H1 (cell line): ENCODE data around the gene BRAT1. TPM values are rescaled to one million over a fixed set of nuclear protein-coding genes. Genes with fewer than 3 reads are reported as not detected.

Experiments
- CTCF ChIA-PET: fragments of 300-600 bp; sonication (Branson Sonifier 250); formaldehyde crosslinking; loops from one replicate; lab custom pipeline; 2021; ENCODE audit not compliant: partially characterized antibody; lab: Charles Lee
- POLR2A ChIA-PET: fragments of 300-600 bp; sonication (Branson Sonifier 250); formaldehyde crosslinking; loops from one replicate; lab custom pipeline; 2021; ENCODE audit warnings: inconsistent platforms; ENCODE audit not compliant: partially characterized antibody; lab: Charles Lee
- DNase-seq, 2 experiments: peaks; one replicate each; pipeline versions ENCODE4 v3.0.0 to v3.0.0-alpha.2; 2010 to 2022; ENCODE audit warnings: low spot score in 2 of 2, low read depth in 1 of 2, mixed read lengths in 1 of 2
- FAIRE-seq: peaks from 2 replicates; lab custom pipeline; 2011; peaks lifted over from hg19 to GRCh38; lab: Jason Lieb, UNC
- H2AFZ ChIP-seq: 2 replicates; pipeline ENCODE4 v1.8.1; 2012; ENCODE audit warnings: low read length, inconsistent platforms
- H2AK5ac ChIP-seq: 2 replicates; pipeline ENCODE4 v1.6.1; 2013; ENCODE audit warnings: low read depth, low read length
- H2BK120ac ChIP-seq: replicated peaks from 2 replicates; pipeline ENCODE3; 2013; ENCODE audit warnings: low read depth, low read length, inconsistent platforms
- H2BK12ac ChIP-seq: 2 replicates; pipeline ENCODE4 v1.6.1; 2013; ENCODE audit warnings: low read depth, low read length
- H2BK15ac ChIP-seq: 2 replicates; pipeline ENCODE4 v1.6.1; 2013; ENCODE audit warnings: low read length
- H2BK20ac ChIP-seq: 2 replicates; pipeline ENCODE4 v1.6.1; 2013; ENCODE audit warnings: low read length
- H2BK5ac ChIP-seq: 2 replicates; pipeline ENCODE4 v1.6.1; 2013; ENCODE audit warnings: low read depth, low read length
- H3K14ac ChIP-seq: 2 replicates; pipeline ENCODE4 v1.6.1; 2013; ENCODE audit warnings: inconsistent platforms; ENCODE audit not compliant: insufficient read length
- H3K18ac ChIP-seq: 2 replicates; pipeline ENCODE4 v1.6.1; 2013; ENCODE audit warnings: low read length; ENCODE audit errors: extremely low read depth
- H3K23ac ChIP-seq: 2 replicates; pipeline ENCODE4 v1.6.1; 2013; ENCODE audit warnings: inconsistent platforms; ENCODE audit not compliant: insufficient read length
- H3K23me2 ChIP-seq: 2 replicates; pipeline ENCODE4 v1.6.1; 2013; ENCODE audit warnings: low read depth, low read length
- H3K27ac ChIP-seq: 2 replicates; pipeline ENCODE4 v1.6.1; 2011; ENCODE audit warnings: low read depth, low read length, inconsistent platforms
- H3K27me3 ChIP-seq, 4 experiments: replicated peaks in 1 of 4; 1 replicate in 1 of 4; 2 replicates in 3 of 4; pipeline versions ENCODE4 v1.6.1 to v1.8.1; 2011 to 2013; ENCODE audit warnings: low read length in 3 of 4, mild to moderate bottlenecking in 3 of 4, inconsistent platforms in 2 of 4, mixed read lengths in 2 of 4, moderate library complexity in 1 of 4; ENCODE audit not compliant: control insufficient read depth in 3 of 4, insufficient read depth in 3 of 4; ENCODE audit errors: extremely low read depth in 1 of 4
- H3K36me3 ChIP-seq, 4 experiments: 2 replicates each; pipeline versions ENCODE4 v1.6.1 to v1.8.1; 2011 to 2013; ENCODE audit warnings: mild to moderate bottlenecking in 4 of 4, low read length in 3 of 4, moderate library complexity in 2 of 4, control low read depth in 1 of 4, inconsistent platforms in 1 of 4; ENCODE audit not compliant: insufficient read depth in 4 of 4, control insufficient read depth in 2 of 4
- H3K4ac ChIP-seq: replicated peaks from 2 replicates; pipeline ENCODE3; 2013; ENCODE audit warnings: low read length, low read depth, mixed read lengths, inconsistent platforms; ENCODE audit not compliant: insufficient read length
- H3K4me1 ChIP-seq, 4 experiments: replicated peaks in 1 of 4; 1 replicate in 1 of 4; 2 replicates in 3 of 4; pipeline versions ENCODE4 v1.6.1 to v1.8.1; 2011 to 2013; ENCODE audit warnings: low read length in 3 of 4, inconsistent platforms in 2 of 4, mixed read lengths in 1 of 4; ENCODE audit not compliant: insufficient read depth in 4 of 4, control insufficient read depth in 3 of 4
- H3K4me2 ChIP-seq, 2 experiments: 2 replicates each; pipeline versions ENCODE4 v1.6.1 to v1.8.1; 2011 to 2013; ENCODE audit warnings: low read depth in 2 of 2, low read length in 2 of 2, control low read depth in 1 of 2, inconsistent platforms in 1 of 2, mild to moderate bottlenecking in 1 of 2; ENCODE audit not compliant: insufficient read depth in 1 of 2
- H3K4me3 ChIP-seq, 4 experiments: fragments of 200-600, 300-600 bp in 1 of 4; sonication (generic), shearing (Covaris generic), sonication (Bioruptor Twin) in 1 of 4; 2 replicates each; pipeline versions ENCODE4 v1.5.1 to v1.8.1; 2011 to 2016; ENCODE audit warnings: low read length in 4 of 4, low read depth in 3 of 4, control low read depth in 2 of 4, inconsistent platforms in 2 of 4, mild to moderate bottlenecking in 2 of 4, mixed read lengths in 1 of 4, moderate library complexity in 1 of 4; ENCODE audit not compliant: insufficient read depth in 2 of 4; ENCODE audit errors: extremely low read depth in 1 of 4
- H3K56ac ChIP-seq: replicated peaks from 2 replicates; pipeline ENCODE3; 2013; ENCODE audit warnings: low read depth, mild to moderate bottlenecking, mixed read lengths, low read length, inconsistent platforms; ENCODE audit not compliant: insufficient read length
- H3K79me1 ChIP-seq: 2 replicates; pipeline ENCODE4 v1.6.1; 2013; ENCODE audit warnings: low read depth, low read length, control low read depth
- H3K79me2 ChIP-seq, 2 experiments: 2 replicates each; pipeline versions ENCODE4 v1.6.1 to v1.8.1; 2012 to 2013; ENCODE audit warnings: low read length in 2 of 2, mild to moderate bottlenecking in 2 of 2, inconsistent platforms in 1 of 2; ENCODE audit not compliant: insufficient read depth in 2 of 2, control insufficient read depth in 1 of 2
- H3K9ac ChIP-seq, 4 experiments: replicated peaks in 1 of 4; 1 replicate in 1 of 4; 2 replicates in 3 of 4; pipeline versions ENCODE4 v1.6.1 to v1.8.1; 2011 to 2013; ENCODE audit warnings: low read depth in 3 of 4, low read length in 3 of 4, control low read depth in 2 of 4, mild to moderate bottlenecking in 2 of 4, moderate library complexity in 2 of 4, inconsistent platforms in 1 of 4; ENCODE audit errors: extremely low read depth in 1 of 4
- H3K9me3 ChIP-seq, 2 experiments: 2 replicates each; pipeline versions ENCODE4 v1.6.1 to v1.8.1; 2012 to 2013; ENCODE audit warnings: mild to moderate bottlenecking in 2 of 2, moderate library complexity in 2 of 2, control low read depth in 1 of 2, inconsistent platforms in 1 of 2, low read depth in 1 of 2, low read length in 1 of 2, mixed read lengths in 1 of 2; ENCODE audit not compliant: insufficient read depth in 2 of 2
- H4K20me1 ChIP-seq, 2 experiments: replicated peaks in 1 of 2; 2 replicates each; pipeline versions ENCODE3 to v1.8.1; 2011 to 2013; ENCODE audit warnings: inconsistent platforms in 2 of 2, low read length in 2 of 2, mild to moderate bottlenecking in 1 of 2; ENCODE audit not compliant: insufficient read depth in 2 of 2, control insufficient read depth in 1 of 2
- H4K5ac ChIP-seq: 2 replicates; pipeline ENCODE4 v1.6.1; 2013; ENCODE audit warnings: low read length, low read depth, mixed read lengths, inconsistent platforms; ENCODE audit not compliant: insufficient read length
- H4K8ac ChIP-seq: 2 replicates; pipeline ENCODE4 v1.8.0; 2013; ENCODE audit warnings: mild to moderate bottlenecking, moderate library complexity, low read length, inconsistent platforms; ENCODE audit not compliant: insufficient read depth; ENCODE audit errors: extremely low read depth
- H4K91ac ChIP-seq: replicated peaks from 2 replicates; pipeline ENCODE3; 2013; ENCODE audit warnings: low read length, mixed read lengths, inconsistent platforms; ENCODE audit not compliant: insufficient read length
- CREB1 ChIP-seq: IDR thresholded peaks from 2 replicates; pipeline ENCODE4 v1.6.1; 2012; ENCODE audit warnings: inconsistent platforms
- GTF2F1 ChIP-seq: IDR thresholded peaks from 2 replicates; pipeline ENCODE4 v1.6.1; 2012; ENCODE audit warnings: low read depth, low read length, improper control_type of control experiment, borderline replicate concordance
- HDAC2 ChIP-seq, 2 experiments: fragments of 300-600 bp in 1 of 2; sonication (generic) in 1 of 2; IDR thresholded peaks; 2 replicates each; pipeline ENCODE4 v1.6.1; 2011 to 2012; ENCODE audit warnings: low read depth in 2 of 2, low read length in 2 of 2, mild to moderate bottlenecking in 2 of 2, moderate library complexity in 2 of 2, borderline replicate concordance in 1 of 2, inconsistent platforms in 1 of 2
- KDM1A ChIP-seq: fragments of 200-600, 300-600 bp; sonication (generic); IDR thresholded peaks from 2 replicates; pipeline ENCODE4 v1.7.1; 2016; ENCODE audit warnings: mild to moderate bottlenecking, low read length, borderline replicate concordance
- RBBP5 ChIP-seq: IDR thresholded peaks from 2 replicates; pipeline ENCODE4 v1.7.1; 2012; ENCODE audit warnings: low read depth, mild to moderate bottlenecking, inconsistent platforms, low read length, moderate library complexity, borderline replicate concordance
- WGBS, 2 experiments: shearing (Covaris generic) in 1 of 2; methylation state at CpG; one replicate each; pipeline versions ENCODE4 v1.1.6 to v1.1.7; 2013 to 2015; ENCODE audit warnings: low lambda C conversion rate in 2 of 2, mixed read lengths in 2 of 2, inconsistent platforms in 1 of 2, low coverage in 1 of 2, missing lambda C conversion rate in 1 of 2; ENCODE audit not compliant: insufficient replicate concordance in 2 of 2, insufficient coverage in 1 of 2, insufficient read length in 1 of 2; ENCODE audit errors: extremely low coverage in 1 of 2, missing lambda C conversion rate in 1 of 2; 5-methylcytosine and 5-hydroxymethylcytosine counted together
- polyA plus RNA-seq, 7 experiments: library from polyadenylated mRNA; depleted of rRNA in 3 of 7; stranded (reverse) in 5 of 7; unstranded in 2 of 7; fragments of >200 nt in 5 of 7; fragments of 200-250 nt in 2 of 7; gene quantifications; 1 replicate in 5 of 7; 2 replicates in 1 of 7; 4 replicates in 1 of 7; pipeline versions ENCODE4 v1.2.1 to v1.2.3, GENCODE V29; 2011 to 2013; ENCODE audit warnings: missing spikeins in 2 of 7, mixed read lengths in 2 of 7
- total RNA-seq: library from RNA; stranded (reverse); fragmentation: NEBNext Ultra II Directional; extraction: Animal tissue kit (Norgen Biotek cat#: 25700); gene quantifications from 2 replicates; pipeline ENCODE4 v1.2.1, GENCODE V29; 2021

Gene BRAT1
- total and polyA plus RNA-seq, 2 of the 8 experiments (the other 6 are each of a cell fraction or from before 2014, with no cell fraction given): 36.8 to 42.3 TPM

GRCh38 chr7:2496375-2496774 is 58.9 kb downstream of the BRAT1 start:
- H3K4ac ChIP-seq: peak overlapping the region; percentile 74
- H3K4me2 ChIP-seq: no peak overlapping the region
- peak overlapping the region; percentile 45 for H4K8ac ChIP-seq
- no peak for DNase-seq
- H3K27me3 ChIP-seq: no peaks in the 10 kb centered on the region
- H3K23ac ChIP-seq: no peak overlapping the region
- H4K20me1 ChIP-seq: no peaks in the 10 kb centered on the region
- WGBS, 2 experiments: 83% methylated on average over 8 of the region's 9 CpGs; no CpG with 5 or more reads in 1 of the 2 experiments
- no peak overlapping the region for H3K4me3 ChIP-seq
- TF ChIP-seq KDM1A (peak; percentile 98), GTF2F1 (no peak), RBBP5 (0 out of 2 replicates have a peak, but pooled peaks have one; percentile 3), HDAC2 (IDR thresholded peaks at IDR 0.05; ENCODE audit: borderline replicate concordance in 1 of 2, low read depth in 2 of 2, low read length in 2 of 2) (0 out of 4 replicates have a peak, but pooled peaks of 1 of the 2 experiments have one; percentile 75), CREB1 (0 out of 2 replicates have a peak, but pooled peaks have one; percentile 1)
- TF ChIP-seq, all 59 proteins: peak for 4
- H3K56ac ChIP-seq: no peak overlapping the region
- H2AFZ ChIP-seq: no peak overlapping the region
- peak overlapping the region; percentile 78 for H3K18ac ChIP-seq
- H2BK5ac ChIP-seq: peak overlapping the region; percentile 83
- H3K4me1 ChIP-seq: peaks cover 0 to 53% (median 37%) of the 10 kb centered on the region in 4 experiments; a peak in 6 of 7 replicates
- H3K14ac ChIP-seq: no peak overlapping the region
- no peaks in the 10 kb centered on the region for H3K9me3 ChIP-seq
- peaks cover 10% of the 10 kb centered on the region; the same call in 1 of the 2 replicates for H3K23me2 ChIP-seq
- H4K91ac ChIP-seq: peak overlapping the region; percentile 98
- ChIA-PET CTCF (interaction anchor here (0.9 to 8.5 kb wide), 7 partner anchors 12 to 112 kb away, joined by 3 to 67 read pairs (median 4); no protein-coding TSS in a partner anchor), POLR2A (interaction anchor here (1.0 to 1.6 kb wide), 3 partner anchors 11 to 29 kb away, joined by 3 to 4 read pairs (median 4); no protein-coding TSS in a partner anchor)
- no peaks in the 10 kb centered on the region for H3K36me3 ChIP-seq
- H3K79me1 ChIP-seq: no peaks in the 10 kb centered on the region; the same call in 1 of the 2 replicates
- H2BK12ac ChIP-seq: peak overlapping the region; percentile 94; the same call in 1 of the 2 replicates
- H2AK5ac ChIP-seq: peak overlapping the region; percentile 75
- no peak overlapping the region for H3K27ac ChIP-seq
- no peak overlapping the region for H3K9ac ChIP-seq
- H2BK120ac ChIP-seq: peak overlapping the region; percentile 38
- peak overlapping the region; percentile 61; the same call in 1 of the 2 replicates for H2BK15ac ChIP-seq
- no peak for FAIRE-seq
- H2BK20ac ChIP-seq: peak overlapping the region; percentile 95; the same call in 1 of the 2 replicates
- peak overlapping the region; percentile 37 for H4K5ac ChIP-seq
- no peaks in the 10 kb centered on the region for H3K79me2 ChIP-seq
